HG03521 (cell line): ENCODE measurements around the gene PLCG1.

ENCODE experiments used
- ATAC-seq: cut with Tn5 transposase; IDR thresholded peaks from one replicate; pipeline ENCODE4 v1.9.1; 2021; ENCODE audit warnings: mild to moderate bottlenecking, moderate library complexity; ENCODE audit not compliant: unreplicated experiment

The PLCG1 gene

GRCh38 chr20:41165001-41165882, 27.9 kb downstream of the PLCG1 start:
- ATAC-seq = no peak

- no peak for ATAC-seq
These were observed 29.1 kb downstream of the PLCG1 start for GRCh38 chr20:41166201-41167117.

- no peak for ATAC-seq
These were observed 29.8 kb downstream of the PLCG1 start for GRCh38 chr20:41167118-41167470.

GRCh38 chr20:41167481-41168253, 30.3 kb downstream of the PLCG1 start:
- no peak for ATAC-seq

- ATAC-seq = no peak
These were observed 31.2 kb downstream of the PLCG1 start for GRCh38 chr20:41168281-41169161.

GRCh38 chr20:41169162-41169690, 31.9 kb downstream of the PLCG1 start:
- ATAC-seq = no peak

- no peak for ATAC-seq
These were observed 32.5 kb downstream of the PLCG1 start for GRCh38 chr20:41169791-41170351.

GRCh38 chr20:41170386-41171105, 33.2 kb downstream of the PLCG1 start:
- no peak for ATAC-seq

GRCh38 chr20:41171736-41172295, 34.5 kb downstream of the PLCG1 start:
- no peak for ATAC-seq

- ATAC-seq = no peak
These were observed 35.2 kb downstream of the PLCG1 start for GRCh38 chr20:41172296-41173140.

GRCh38 chr20:41173161-41173721, 35.9 kb downstream of the PLCG1 start:
- peak; percentile 50 for ATAC-seq

GRCh38 chr20:41173791-41174341, 36.5 kb downstream of the PLCG1 start:
- no peak for ATAC-seq

- no peak for ATAC-seq
These were observed 37.0 kb downstream of the PLCG1 start for GRCh38 chr20:41174373-41174772.

- no peak for ATAC-seq
These were observed 37.4 kb downstream of the PLCG1 start for GRCh38 chr20:41174782-41175181.

- no peak for ATAC-seq
These were observed 37.9 kb downstream of the PLCG1 start for GRCh38 chr20:41175201-41175651.

GRCh38 chr20:41175727-41176330, 38.5 kb downstream of the PLCG1 start:
- ATAC-seq = no peak
